H9 (cell line): ENCODE measurements around the gene OXLD1. TPM values are rescaled to one million over a fixed set of nuclear protein-coding genes. Genes with fewer than 3 reads are reported as not detected.

Experiments used
- DNase-seq: peaks from one replicate; pipeline ENCODE4 v3.0.0-alpha.2; 2017
- H2AFZ ChIP-seq: one replicate; pipeline ENCODE4 v1.6.1; 2013; ENCODE audit warnings: mild to moderate bottlenecking, low read length, control low read depth, moderate library complexity
- H2AK5ac ChIP-seq: 2 replicates; pipeline ENCODE4 v1.6.1; 2013; ENCODE audit warnings: low read length, control low read depth, mixed read lengths; ENCODE audit not compliant: insufficient read length
- H2BK120ac ChIP-seq: one replicate; pipeline ENCODE4 v1.6.1; 2013; ENCODE audit warnings: low read depth, mild to moderate bottlenecking, low read length, control low read depth, inconsistent platforms; ENCODE audit not compliant: poor library complexity, severe bottlenecking
- H2BK12ac ChIP-seq: 2 replicates; pipeline ENCODE4 v1.6.1; 2013; ENCODE audit warnings: low read length, control low read depth, mixed read lengths, low read depth; ENCODE audit not compliant: insufficient read length
- H2BK15ac ChIP-seq: 2 replicates; pipeline ENCODE4 v1.6.1; 2013; ENCODE audit warnings: low read depth, low read length, control low read depth
- H2BK20ac ChIP-seq: one replicate; pipeline ENCODE4 v1.6.1; 2013; ENCODE audit warnings: low read depth, mild to moderate bottlenecking, low read length, control low read depth, inconsistent platforms; ENCODE audit not compliant: poor library complexity, severe bottlenecking
- H2BK5ac ChIP-seq: 2 replicates; pipeline ENCODE4 v1.6.1; 2013; ENCODE audit warnings: low read length, control low read depth, mixed read lengths; ENCODE audit not compliant: insufficient read length
- H3K14ac ChIP-seq: 2 replicates; pipeline ENCODE4 v1.6.1; 2013; ENCODE audit warnings: low read length, control low read depth; ENCODE audit not compliant: insufficient read depth
- H3K18ac ChIP-seq: 2 replicates; pipeline ENCODE4 v1.6.1; 2013; ENCODE audit warnings: low read depth, mild to moderate bottlenecking, mixed read lengths, low read length, control low read depth; ENCODE audit not compliant: insufficient read length
- H3K23ac ChIP-seq: 2 replicates; pipeline ENCODE4 v1.6.1; 2013; ENCODE audit warnings: low read length, control low read depth, mixed read lengths, low read depth; ENCODE audit not compliant: insufficient read length
- H3K23me2 ChIP-seq: 2 replicates; pipeline ENCODE4 v1.6.1; 2013; ENCODE audit warnings: low read depth, mild to moderate bottlenecking, mixed read lengths, low read length, control low read depth; ENCODE audit not compliant: insufficient read length, poor library complexity, severe bottlenecking
- H3K27ac ChIP-seq: 2 replicates; pipeline ENCODE4 v1.5.1; 2013; ENCODE audit warnings: low read length, control low read depth, mixed read lengths, low read depth; ENCODE audit not compliant: insufficient read length
- H3K27me3 ChIP-seq: 2 replicates; pipeline ENCODE4 v1.6.1; 2013; ENCODE audit warnings: low read length, control low read depth, inconsistent platforms; ENCODE audit not compliant: insufficient read depth
- H3K4ac ChIP-seq: 2 replicates; pipeline ENCODE4 v1.6.1; 2013; ENCODE audit warnings: low read depth, mild to moderate bottlenecking, control low read depth, inconsistent platforms, low read length, moderate library complexity
- H3K4me1 ChIP-seq: 2 replicates; pipeline ENCODE4 v1.6.1; 2013; ENCODE audit warnings: low read length, control low read depth, inconsistent platforms; ENCODE audit not compliant: insufficient read depth
- H3K4me2 ChIP-seq: 2 replicates; pipeline ENCODE4 v1.6.1; 2013; ENCODE audit warnings: low read length, control low read depth, mixed read lengths; ENCODE audit not compliant: insufficient read length, insufficient read depth
- H3K56ac ChIP-seq: 2 replicates; pipeline ENCODE4 v1.6.1; 2013; ENCODE audit warnings: low read depth, mild to moderate bottlenecking, mixed read lengths, low read length, control low read depth; ENCODE audit not compliant: insufficient read length
- H3K79me1 ChIP-seq: 2 replicates; pipeline ENCODE4 v1.6.1; 2013; ENCODE audit warnings: low read depth, mild to moderate bottlenecking, moderate library complexity, low read length, control low read depth, inconsistent platforms; ENCODE audit not compliant: insufficient read depth, poor library complexity, severe bottlenecking
- H3K79me2 ChIP-seq: 2 replicates; pipeline ENCODE4 v1.6.1; 2013; ENCODE audit warnings: low read length, control low read depth, inconsistent platforms; ENCODE audit not compliant: insufficient read depth
- H3K9ac ChIP-seq: 2 replicates; pipeline ENCODE4 v1.6.1; 2013; ENCODE audit warnings: low read length, control low read depth, mixed read lengths; ENCODE audit not compliant: insufficient read length; ENCODE audit errors: extremely low read depth
- H3K9me3 ChIP-seq: one replicate; pipeline ENCODE4 v1.6.1; 2013; ENCODE audit warnings: low read depth, low read length, inconsistent platforms; ENCODE audit not compliant: control insufficient read depth
- H3T11ph ChIP-seq: one replicate; pipeline ENCODE4 v1.6.1; 2013; ENCODE audit warnings: mild to moderate bottlenecking, low read length, control low read depth, inconsistent platforms
- H4K20me1 ChIP-seq: one replicate; pipeline ENCODE4 v1.6.1; 2013; ENCODE audit not compliant: control insufficient read depth, insufficient read length, insufficient read depth
- H4K5ac ChIP-seq: 2 replicates; pipeline ENCODE4 v1.6.1; 2013; ENCODE audit warnings: low read depth, mild to moderate bottlenecking, mixed read lengths, low read length, control low read depth; ENCODE audit not compliant: insufficient read length
- H4K8ac ChIP-seq: replicated peaks from 2 replicates; pipeline ENCODE4 v1.6.1; 2013; ENCODE audit warnings: low read length, control low read depth, mixed read lengths, low read depth; ENCODE audit not compliant: insufficient read length
- H4K91ac ChIP-seq: 2 replicates; pipeline ENCODE4 v1.6.1; 2013; ENCODE audit warnings: low read depth, mild to moderate bottlenecking, moderate library complexity, mixed read lengths, low read length, control low read depth; ENCODE audit not compliant: insufficient read length
- H3K27ac Mint-ChIP-seq, 3 experiments: 2 replicates in 2 of 3; 3 replicates in 1 of 3; pipeline ENCODE4 v1.8.0; 2020 to 2021; ENCODE audit warnings: mixed read lengths in 3 of 3, mild to moderate bottlenecking in 1 of 3, moderate library complexity in 1 of 3
- H3K27me3 Mint-ChIP-seq: 2 replicates; pipeline ENCODE4 v1.8.0; 2021; ENCODE audit warnings: low read depth, mild to moderate bottlenecking, moderate library complexity, mixed read lengths
- H3K36me3 Mint-ChIP-seq, 3 experiments: 2 replicates in 2 of 3; 3 replicates in 1 of 3; pipeline ENCODE4 v1.8.0; 2020 to 2021; ENCODE audit warnings: low read depth in 3 of 3, mixed read lengths in 3 of 3; ENCODE audit not compliant: insufficient read depth in 1 of 3
- H3K4me1 Mint-ChIP-seq, 2 experiments: 2 replicates each; pipeline ENCODE4 v1.8.0; 2020; ENCODE audit warnings: mixed read lengths in 2 of 2
- H3K4me3 Mint-ChIP-seq, 2 experiments: 2 replicates in 1 of 2; 3 replicates in 1 of 2; pipeline ENCODE4 v1.8.0; 2020 to 2021; ENCODE audit warnings: mild to moderate bottlenecking in 2 of 2, mixed read lengths in 2 of 2, moderate library complexity in 1 of 2
- H3K9me3 Mint-ChIP-seq, 2 experiments: 2 replicates in 1 of 2; 3 replicates in 1 of 2; pipeline ENCODE4 v1.8.0; 2020; ENCODE audit warnings: mild to moderate bottlenecking in 2 of 2, mixed read lengths in 2 of 2, moderate library complexity in 1 of 2
- WGBS: extraction: QIAGEN DNeasy Blood & Tissue Kit; methylation state at CpG from one replicate; pipeline ENCODE4 v1.1.7; 2013; ENCODE audit warnings: missing lambda C conversion rate, low lambda C conversion rate, mixed read lengths; ENCODE audit not compliant: insufficient read length; ENCODE audit errors: extremely low coverage; 5-methylcytosine and 5-hydroxymethylcytosine counted together
- total RNA-seq: library from RNA; stranded (reverse); gene quantifications from 2 replicates; pipeline ENCODE4 v1.2.1, GENCODE V29; 2021
- TF ChIP-seq, protein P1 (sequence below): fragments of 200-600 bp; sonication (generic); conservative IDR thresholded peaks from 3 replicates; pipeline ENCODE4 v1.8.0; 2021; ENCODE audit warnings: antibody characterized with exemption, mild to moderate bottlenecking

OXLD1 gene
- total RNA-seq, 1 experiment from 2014 or later: 25.0 TPM

GRCh38 chr17:81656835-81657234, 9.6 kb downstream of the OXLD1 start:
- Mint-ChIP-seq H3K27ac (no peak overlapping the region; a peak in 1 of 7 replicates), H3K4me1 (peaks cover 8 to 15% of the 10 kb centered on the region in 2 experiments), H3K9me3 (no peaks in the 10 kb centered on the region; a peak in 1 of 5 replicates), H3K4me3 (no peak overlapping the region; a peak in 1 of 5 replicates), H3K36me3 (no peaks in the 10 kb centered on the region), H3K27me3 (peaks cover 2% of the 10 kb centered on the region; the same call in 1 of the 2 replicates)
- no peak overlapping the region for H4K91ac ChIP-seq
- no peak overlapping the region for H2BK12ac ChIP-seq
- no peak overlapping the region for H2BK120ac ChIP-seq
- H3K23me2 ChIP-seq: peaks cover 4% of the 10 kb centered on the region
- H4K20me1 ChIP-seq: no peaks in the 10 kb centered on the region
- H3K14ac ChIP-seq: no peak overlapping the region
- no peak overlapping the region for H2BK5ac ChIP-seq
- H3K23ac ChIP-seq: no peak overlapping the region
- no peak overlapping the region for H4K8ac ChIP-seq
- no peak overlapping the region for H2BK15ac ChIP-seq
- H3K4me1 ChIP-seq: peaks cover 3% of the 10 kb centered on the region; the same call in 1 of the 2 replicates
- no peak overlapping the region for H3K4me2 ChIP-seq
- H2BK20ac ChIP-seq: no peak overlapping the region
- no peak overlapping the region for H3K27ac ChIP-seq
- WGBS: no CpG with 5 or more reads among the region's 4 CpGs
- no peak overlapping the region for H3T11ph ChIP-seq
- H3K9me3 ChIP-seq: no peaks in the 10 kb centered on the region
- no peaks in the 10 kb centered on the region for H3K79me1 ChIP-seq
- H3K27me3 ChIP-seq: no peaks in the 10 kb centered on the region
- H3K4ac ChIP-seq: no peak overlapping the region
- TF ChIP-seq, protein P1, sequence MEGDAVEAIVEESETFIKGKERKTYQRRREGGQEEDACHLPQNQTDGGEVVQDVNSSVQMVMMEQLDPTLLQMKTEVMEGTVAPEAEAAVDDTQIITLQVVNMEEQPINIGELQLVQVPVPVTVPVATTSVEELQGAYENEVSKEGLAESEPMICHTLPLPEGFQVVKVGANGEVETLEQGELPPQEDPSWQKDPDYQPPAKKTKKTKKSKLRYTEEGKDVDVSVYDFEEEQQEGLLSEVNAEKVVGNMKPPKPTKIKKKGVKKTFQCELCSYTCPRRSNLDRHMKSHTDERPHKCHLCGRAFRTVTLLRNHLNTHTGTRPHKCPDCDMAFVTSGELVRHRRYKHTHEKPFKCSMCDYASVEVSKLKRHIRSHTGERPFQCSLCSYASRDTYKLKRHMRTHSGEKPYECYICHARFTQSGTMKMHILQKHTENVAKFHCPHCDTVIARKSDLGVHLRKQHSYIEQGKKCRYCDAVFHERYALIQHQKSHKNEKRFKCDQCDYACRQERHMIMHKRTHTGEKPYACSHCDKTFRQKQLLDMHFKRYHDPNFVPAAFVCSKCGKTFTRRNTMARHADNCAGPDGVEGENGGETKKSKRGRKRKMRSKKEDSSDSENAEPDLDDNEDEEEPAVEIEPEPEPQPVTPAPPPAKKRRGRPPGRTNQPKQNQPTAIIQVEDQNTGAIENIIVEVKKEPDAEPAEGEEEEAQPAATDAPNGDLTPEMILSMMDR: no peak
- H3K79me2 ChIP-seq: no peaks in the 10 kb centered on the region
- H2AK5ac ChIP-seq: no peak overlapping the region
- H2AFZ ChIP-seq: no peak overlapping the region
- H3K9ac ChIP-seq: no peak overlapping the region
- no peak overlapping the region for H3K56ac ChIP-seq
- H3K18ac ChIP-seq: no peak overlapping the region
- no peak for DNase-seq
- no peak overlapping the region for H4K5ac ChIP-seq
